ENCODE measurements around the gene PAM. TPM values are rescaled to one million over a fixed set of nuclear protein-coding genes. Genes with fewer than 3 reads are reported as not detected.
"Not testable (repeated sequence)": the region's sequence is repeated elsewhere in the genome, so short reads cannot be mapped to it uniquely, and the experiment has no call there.

The PAM gene
- total RNA-seq, 1 experiment from 2014 or later, result 1.2 TPM

DNA sequence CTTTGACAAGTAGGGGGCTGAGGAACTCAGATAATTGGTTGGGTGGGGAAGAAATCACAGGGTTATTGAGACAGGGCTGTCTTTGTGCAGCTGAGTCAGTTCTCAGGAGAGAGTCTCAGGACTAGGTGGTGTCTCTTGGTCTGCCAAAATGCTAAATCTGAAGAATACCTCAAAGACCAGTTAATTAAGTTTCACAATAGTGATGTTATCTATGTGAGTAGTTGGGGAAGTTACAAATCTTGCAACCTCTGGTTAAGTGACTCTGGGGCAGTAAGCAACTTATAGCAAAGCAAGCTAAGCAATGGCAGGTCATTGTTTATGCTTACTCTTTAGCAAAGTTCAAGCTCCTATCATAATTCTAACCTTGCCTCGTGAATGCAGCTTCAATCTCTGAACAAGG is 311.2 kb downstream of the PAM start:
- in situ Hi-C loops (cut with HindIII; ENCODE audit: low sequenced_read_pairs), result no loop called here
- no peak for DNase-seq (ENCODE audit: low spot score)

DNA sequence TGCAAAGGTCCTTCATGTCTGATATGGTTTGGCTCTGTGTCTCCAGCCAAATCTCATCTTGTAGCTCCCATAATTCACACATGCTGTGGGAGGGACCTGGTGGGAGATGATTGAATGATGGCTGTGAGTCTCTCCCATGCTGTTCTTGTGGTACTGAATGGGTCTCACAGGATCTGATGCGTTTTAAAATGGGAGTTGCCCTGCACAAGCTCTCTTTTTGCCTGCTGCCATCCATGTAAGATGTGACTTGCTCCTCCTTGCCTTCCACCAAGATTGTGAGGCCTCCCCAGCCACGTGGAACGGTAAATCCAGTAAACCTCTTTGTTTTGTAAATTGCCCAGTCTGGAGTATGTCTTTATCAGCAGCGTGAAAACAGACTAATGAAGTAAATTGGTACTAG is 318.4 kb downstream of the PAM start:
- in situ Hi-C loops (cut with HindIII; ENCODE audit: low sequenced_read_pairs), result not testable (repeated sequence)

DNA sequence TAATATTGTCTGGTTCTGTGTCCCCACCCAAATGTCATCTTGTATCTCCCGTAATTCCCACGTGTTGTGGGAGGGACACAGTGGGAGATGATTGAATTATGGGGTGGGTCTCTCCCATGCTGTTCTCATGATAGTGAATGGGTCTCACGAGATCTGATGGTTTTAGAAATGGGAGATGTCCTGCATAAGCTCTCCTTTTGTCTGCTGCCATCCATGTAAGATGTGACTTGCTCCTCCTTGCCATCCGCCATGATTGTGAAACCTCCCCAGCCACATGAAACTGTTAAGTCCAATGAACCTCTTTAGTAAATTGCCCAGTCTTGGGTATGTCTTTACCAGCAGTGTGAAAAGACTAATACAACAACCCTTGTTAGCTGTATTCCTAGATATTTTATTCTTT is 320.3 kb downstream of the PAM start:
- DNase-seq (ENCODE audit: low spot score), result no peak
- in situ Hi-C loops (cut with HindIII; ENCODE audit: low sequenced_read_pairs), result no loop called here

More for the DNA sequence above, 318.4 kb downstream of the PAM start:
- DNase-seq (ENCODE audit: low spot score), result not testable (repeated sequence)
